OCI-LY7 (cell line): ENCODE data around the gene PIEZO1. TPM values are rescaled to one million over a fixed set of nuclear protein-coding genes. Genes with fewer than 3 reads are reported as not detected.

ENCODE experiments used
- BruUV-seq: library from RNA; stranded (reverse); fragments of 400-500 nt; replicated peaks from 2 replicates; lab custom pipeline; 2021; lab: Mats Ljungman, UMichigan
- CTCF ChIA-PET: fragments of 300-600 bp; sonication (Branson Sonifier 250); formaldehyde crosslinking; loops from one replicate; lab custom pipeline; 2022; ENCODE audit warnings: antibody characterized with exemption; ENCODE audit not compliant: unreplicated experiment; lab: Charles Lee
- POLR2A ChIA-PET: fragments of 300-600 bp; sonication (Branson Sonifier 250); formaldehyde crosslinking; loops from one replicate; lab custom pipeline; 2022; ENCODE audit warnings: antibody characterized with exemption; lab: Charles Lee
- DNase-seq: peaks from one replicate; pipeline ENCODE4 v3.0.0-alpha.2; 2015; ENCODE audit warnings: low spot score
- H2AFZ ChIP-seq: fragments of 200-600 bp; sonication (generic), shearing (Covaris generic); 2 replicates; pipeline ENCODE4 v1.6.1; 2014; ENCODE audit warnings: mild to moderate bottlenecking, antibody characterized with exemption, low read length, moderate library complexity
- H3K27ac ChIP-seq: fragments of 200-600 bp; sonication (generic); 2 replicates; pipeline ENCODE4 v1.5.1; 2014; ENCODE audit warnings: mixed run types, low read depth, mild to moderate bottlenecking, moderate library complexity, low read length, inconsistent platforms; ENCODE audit not compliant: poor library complexity, severe bottlenecking
- H3K36me3 ChIP-seq: fragments of 200-600 bp; sonication (generic); 2 replicates; pipeline ENCODE4 v1.6.1; 2014; ENCODE audit warnings: mild to moderate bottlenecking, antibody characterized with exemption, low read length, moderate library complexity, mixed read lengths; ENCODE audit not compliant: insufficient read depth
- H3K4me1 ChIP-seq: fragments of 200-600 bp; sonication (generic); 2 replicates; pipeline ENCODE4 v1.5.1; 2014; ENCODE audit warnings: mild to moderate bottlenecking, low read length; ENCODE audit not compliant: insufficient read depth, poor library complexity, severe bottlenecking
- H3K4me2 ChIP-seq: fragments of 200-600 bp; sonication (generic); 2 replicates; pipeline ENCODE4 v1.6.1; 2014; ENCODE audit warnings: mild to moderate bottlenecking, low read length
- H3K4me3 ChIP-seq: fragments of 200-600 bp; sonication (generic); 2 replicates; pipeline ENCODE4 v1.5.1; 2014; ENCODE audit warnings: mild to moderate bottlenecking, low read depth, low read length; ENCODE audit not compliant: poor library complexity, severe bottlenecking
- H3K79me2 ChIP-seq: fragments of 200-600 bp; sonication (generic); 2 replicates; pipeline ENCODE4 v1.6.1; 2016; ENCODE audit warnings: low read depth, mild to moderate bottlenecking, low read length, moderate library complexity, mixed read lengths; ENCODE audit not compliant: insufficient read depth
- H3K9me2 ChIP-seq: fragments of 200-600 bp; sonication (generic); 2 replicates; pipeline ENCODE4 v1.6.1; 2016; ENCODE audit warnings: mild to moderate bottlenecking, low read length, mixed read lengths; ENCODE audit not compliant: insufficient read depth
- H3K9me3 ChIP-seq: fragments of 200-600 bp; sonication (generic); 2 replicates; pipeline ENCODE4 v1.6.1; 2014; ENCODE audit warnings: mild to moderate bottlenecking, mixed run types, low read length, mixed read lengths
- H4K20me1 ChIP-seq: fragments of 200-600 bp; sonication (generic); 2 replicates; pipeline ENCODE4 v1.6.1; 2014; ENCODE audit warnings: mild to moderate bottlenecking, antibody characterized with exemption, low read length, moderate library complexity, mixed read lengths; ENCODE audit not compliant: insufficient read depth
- EZH2phosphoT487 ChIP-seq: fragments of 200-600 bp; sonication (generic); IDR thresholded peaks from 2 replicates; pipeline ENCODE4 v1.6.1; 2018; ENCODE audit warnings: low read depth, borderline replicate concordance, mild to moderate bottlenecking, mixed run types, antibody characterized with exemption, low read length, moderate library complexity, mixed read lengths
- intact Hi-C: fragments of 100-400 bp; cut with micrococcal nuclease; formaldehyde crosslinking; loops from one replicate; pipeline ENCODE4 v1.10.0; 2022; ENCODE audit not compliant: unreplicated experiment
- total RNA-seq, 2 experiments: library from RNA; depleted of rRNA in 1 of 2; stranded (reverse); fragments of >200 nt in 1 of 2; shearing (Covaris generic) in 1 of 2; gene quantifications; 2 replicates each; pipeline ENCODE4 v1.2.3, GENCODE V29; 2014 to 2022
- TF ChIP-seq, protein P1 (sequence below): fragments of 200-600 bp; sonication (generic); conservative IDR thresholded peaks from 2 replicates; pipeline ENCODE4 v1.5.1; 2014; ENCODE audit warnings: mild to moderate bottlenecking, antibody characterized with exemption, low read length, moderate library complexity, mixed read lengths

The PIEZO1 gene
- total RNA-seq, 2 experiments from 2014 or later, result 144 to 154 TPM

DNA sequence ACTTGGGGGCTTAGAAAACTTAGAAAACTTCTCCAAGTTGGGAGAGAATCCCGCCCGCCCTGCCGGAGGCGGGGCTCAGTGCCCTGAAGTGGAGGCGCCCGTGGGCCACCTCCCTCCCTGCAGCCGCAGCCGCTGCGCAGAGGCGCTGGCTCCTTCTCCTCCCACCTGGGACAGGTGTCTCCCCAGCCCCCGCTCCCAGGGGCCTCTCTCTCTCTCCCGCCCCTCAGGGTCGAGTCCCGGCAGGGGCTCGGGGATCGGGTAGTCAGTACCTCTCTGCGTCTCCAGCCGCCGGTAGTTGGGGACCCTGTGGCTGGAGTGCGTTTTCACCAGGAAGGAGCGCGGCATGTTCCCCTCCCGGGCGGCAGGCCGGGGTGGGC is 99.0 kb downstream of the PIEZO1 start:
- Histone ChIP-seq H3K4me3 (peak overlapping the region; percentile 77), H2AFZ (peak overlapping the region; percentile 47; the same call in 1 of the 2 replicates), H3K4me1 (peaks cover 47% of the 10 kb centered on the region), H3K36me3 (no peaks in the 10 kb centered on the region), H3K27ac (peak overlapping the region; percentile 0), H4K20me1 (no peaks in the 10 kb centered on the region), H3K9me2 (no peaks in the 10 kb centered on the region), H3K4me2 (peak overlapping the region; percentile 82), H3K9me3 (no peaks in the 10 kb centered on the region), H3K79me2 (no peaks in the 10 kb centered on the region)
- no TSS peak for BruUV-seq
- no peak for TF ChIP-seq EZH2phosphoT487
- TF ChIP-seq, protein P1, sequence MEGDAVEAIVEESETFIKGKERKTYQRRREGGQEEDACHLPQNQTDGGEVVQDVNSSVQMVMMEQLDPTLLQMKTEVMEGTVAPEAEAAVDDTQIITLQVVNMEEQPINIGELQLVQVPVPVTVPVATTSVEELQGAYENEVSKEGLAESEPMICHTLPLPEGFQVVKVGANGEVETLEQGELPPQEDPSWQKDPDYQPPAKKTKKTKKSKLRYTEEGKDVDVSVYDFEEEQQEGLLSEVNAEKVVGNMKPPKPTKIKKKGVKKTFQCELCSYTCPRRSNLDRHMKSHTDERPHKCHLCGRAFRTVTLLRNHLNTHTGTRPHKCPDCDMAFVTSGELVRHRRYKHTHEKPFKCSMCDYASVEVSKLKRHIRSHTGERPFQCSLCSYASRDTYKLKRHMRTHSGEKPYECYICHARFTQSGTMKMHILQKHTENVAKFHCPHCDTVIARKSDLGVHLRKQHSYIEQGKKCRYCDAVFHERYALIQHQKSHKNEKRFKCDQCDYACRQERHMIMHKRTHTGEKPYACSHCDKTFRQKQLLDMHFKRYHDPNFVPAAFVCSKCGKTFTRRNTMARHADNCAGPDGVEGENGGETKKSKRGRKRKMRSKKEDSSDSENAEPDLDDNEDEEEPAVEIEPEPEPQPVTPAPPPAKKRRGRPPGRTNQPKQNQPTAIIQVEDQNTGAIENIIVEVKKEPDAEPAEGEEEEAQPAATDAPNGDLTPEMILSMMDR, result no peak
- no peak for DNase-seq
- ChIA-PET POLR2A (interaction anchor here (0.7 kb wide), 1 partner anchor 13 kb away, joined by 6 read pairs; no protein-coding TSS in a partner anchor), CTCF (no interaction called here)
- intact Hi-C loops, result loop anchor here (1.0 kb wide), 1 partner anchor 12 kb away; no protein-coding TSS in a partner anchor

- TF ChIP-seq EZH2phosphoT487, result no peak
- TF ChIP-seq, protein P1, result peak; percentile 96
- Histone ChIP-seq H2AFZ (peak overlapping the region; percentile 47; the same call in 1 of the 2 replicates), H3K4me1 (peaks cover 53% of the 10 kb centered on the region), H4K20me1 (no peaks in the 10 kb centered on the region), H3K36me3 (no peaks in the 10 kb centered on the region), H3K79me2 (no peaks in the 10 kb centered on the region), H3K9me3 (no peaks in the 10 kb centered on the region), H3K4me2 (peak overlapping the region; percentile 82), H3K4me3 (peak overlapping the region; percentile 77), H3K9me2 (no peaks in the 10 kb centered on the region), H3K27ac (peak overlapping the region; percentile 0)
- intact Hi-C loops, result loop anchor here (1.0 kb wide), 2 partner anchors 13 to 34 kb away; partner anchors contain the start of gene CYBA
- BruUV-seq, result no TSS peak
- ChIA-PET POLR2A (interaction anchor here (0.6 to 0.7 kb wide), 2 partner anchors 12 to 19 kb away, joined by 3 to 6 read pairs; no protein-coding TSS in a partner anchor), CTCF (interaction anchor here (1.2 kb wide), 1 partner anchor 21 kb away, joined by 3 read pairs; no protein-coding TSS in a partner anchor)
- DNase-seq, result peak; percentile 65
These were observed 99.6 kb downstream of the PIEZO1 start for GRCh38 chr16:88685156-88686061.
